MM.1S (cell line): ENCODE results near the gene RAPGEF4.

Experiments
- DNase-seq: peaks from one replicate; pipeline ENCODE4 v3.0.0-alpha.2; 2015
- H2AFZ ChIP-seq: fragments of 300-600 bp; sonication (generic); 2 replicates; pipeline ENCODE4 v1.6.0; 2016; ENCODE audit warnings: antibody characterized with exemption, low read length
- H3F3A ChIP-seq: fragments of 300-600 bp; sonication (generic); 2 replicates; pipeline ENCODE4 v1.6.1; 2016; ENCODE audit warnings: mild to moderate bottlenecking, antibody characterized with exemption, low read length, moderate library complexity, mixed read lengths; ENCODE audit not compliant: insufficient read depth
- H3K27ac ChIP-seq: fragments of 300-600 bp; sonication (generic); 2 replicates; pipeline ENCODE4 v1.5.1; 2016; ENCODE audit warnings: mild to moderate bottlenecking, low read length
- H3K27me3 ChIP-seq: fragments of 300-600 bp; sonication (generic); replicated peaks from 2 replicates; pipeline ENCODE4 v1.6.0; 2016; ENCODE audit warnings: low read length; ENCODE audit not compliant: insufficient read depth
- H3K36me3 ChIP-seq: fragments of 300-600 bp; sonication (generic); replicated peaks from 2 replicates; pipeline ENCODE4 v1.6.1; 2016; ENCODE audit warnings: mild to moderate bottlenecking, low read length, mixed read lengths; ENCODE audit not compliant: insufficient read depth
- H3K4me1 ChIP-seq: fragments of 300-600 bp; sonication (generic); 2 replicates; pipeline ENCODE4 v1.6.1; 2016; ENCODE audit warnings: low read length, mixed read lengths
- H3K4me2 ChIP-seq: fragments of 300-600 bp; sonication (generic); 2 replicates; pipeline ENCODE4 v1.6.0; 2016; ENCODE audit warnings: low read depth, low read length
- H3K4me3 ChIP-seq: fragments of 300-600 bp; sonication (generic); 2 replicates; pipeline ENCODE4 v1.5.1; 2016; ENCODE audit warnings: low read length, mixed read lengths
- H3K79me2 ChIP-seq: fragments of 300-600 bp; sonication (generic); 2 replicates; pipeline ENCODE4 v1.6.1; 2016; ENCODE audit warnings: mixed run types, low read length, mixed read lengths
- H3K9ac ChIP-seq: fragments of 300-600 bp; sonication (generic); 2 replicates; pipeline ENCODE4 v1.6.1; 2016; ENCODE audit warnings: low read length, mixed read lengths
- H3K9me2 ChIP-seq: fragments of 300-600 bp; sonication (generic); replicated peaks from 2 replicates; pipeline ENCODE4 v1.6.1; 2016; ENCODE audit warnings: mild to moderate bottlenecking, low read length, mixed read lengths; ENCODE audit not compliant: insufficient read depth
- H3K9me3 ChIP-seq: fragments of 300-600 bp; sonication (generic); replicated peaks from 2 replicates; pipeline ENCODE4 v1.6.1; 2016; ENCODE audit warnings: mild to moderate bottlenecking, low read length, mixed read lengths; ENCODE audit not compliant: insufficient read depth
- H4K20me1 ChIP-seq: fragments of 300-600 bp; sonication (generic); 2 replicates; pipeline ENCODE4 v1.6.1; 2016; ENCODE audit warnings: mild to moderate bottlenecking, low read length, moderate library complexity, mixed read lengths; ENCODE audit not compliant: insufficient read depth
- CTCF ChIP-seq: fragments of 300-600 bp; sonication (generic); IDR thresholded peaks from 2 replicates; pipeline ENCODE4 v1.5.1; 2016; ENCODE audit warnings: antibody characterized with exemption, low read length, mixed read lengths
- EZH2 ChIP-seq: fragments of 300-600 bp; sonication (generic); optimal IDR thresholded peaks from 2 replicates; pipeline ENCODE3; 2017; ENCODE audit warnings: low read depth, mild to moderate bottlenecking, antibody characterized with exemption, low read length, mixed read lengths
- EZH2phosphoT487 ChIP-seq: fragments of 300-600 bp; sonication (generic); IDR thresholded peaks from 2 replicates; pipeline ENCODE4 v1.6.1; 2018; ENCODE audit warnings: antibody characterized with exemption, low read length

Gene RAPGEF4

GRCh38 chr2:173044686-173045085 is 309.0 kb downstream of the RAPGEF4 start:
- Histone ChIP-seq H3K36me3 (no peaks in the 10 kb centered on the region), H3K9me2 (no peaks in the 10 kb centered on the region), H3K27me3 (no peaks in the 10 kb centered on the region), H4K20me1 (no peaks in the 10 kb centered on the region), H3K27ac (no peak overlapping the region), H3K4me1 (no peaks in the 10 kb centered on the region), H2AFZ (no peak overlapping the region), H3K4me3 (no peak overlapping the region), H3K9ac (no peak overlapping the region), H3F3A (no peaks in the 10 kb centered on the region), H3K9me3 (no peaks in the 10 kb centered on the region), H3K79me2 (no peaks in the 10 kb centered on the region), H3K4me2 (no peak overlapping the region)
- no peak for DNase-seq
- TF ChIP-seq CTCF = no peak
- TF ChIP-seq EZH2phosphoT487 = no peak
- no peak for TF ChIP-seq EZH2

GRCh38 chr2:173045181-173045580 is 309.5 kb downstream of the RAPGEF4 start:
- H4K20me1 ChIP-seq = no peaks in the 10 kb centered on the region
- H3F3A ChIP-seq = no peaks in the 10 kb centered on the region
- no peaks in the 10 kb centered on the region for H3K27me3 ChIP-seq
- no peaks in the 10 kb centered on the region for H3K9me2 ChIP-seq
- no peak overlapping the region for H3K4me3 ChIP-seq
- no peak overlapping the region for H2AFZ ChIP-seq
- no peaks in the 10 kb centered on the region for H3K79me2 ChIP-seq
- H3K36me3 ChIP-seq = no peaks in the 10 kb centered on the region
- H3K9me3 ChIP-seq = no peaks in the 10 kb centered on the region
- no peak overlapping the region for H3K4me2 ChIP-seq
- TF ChIP-seq EZH2 = no peak
- no peak for TF ChIP-seq EZH2phosphoT487
- no peak for TF ChIP-seq CTCF
- no peak for DNase-seq
- no peaks in the 10 kb centered on the region for H3K4me1 ChIP-seq
- no peak overlapping the region for H3K9ac ChIP-seq
- H3K27ac ChIP-seq = no peak overlapping the region

GRCh38 chr2:173048522-173048896 is 312.9 kb downstream of the RAPGEF4 start:
- Histone ChIP-seq H3K9me3 (no peaks in the 10 kb centered on the region), H4K20me1 (no peaks in the 10 kb centered on the region), H3K9me2 (no peaks in the 10 kb centered on the region), H3K4me3 (no peak overlapping the region), H3K36me3 (no peaks in the 10 kb centered on the region), H3F3A (no peaks in the 10 kb centered on the region), H3K4me2 (no peak overlapping the region), H3K27me3 (no peaks in the 10 kb centered on the region), H2AFZ (no peak overlapping the region), H3K9ac (no peak overlapping the region), H3K79me2 (no peaks in the 10 kb centered on the region), H3K27ac (no peak overlapping the region), H3K4me1 (no peaks in the 10 kb centered on the region)
- DNase-seq = no peak
- no peak for TF ChIP-seq CTCF
- no peak for TF ChIP-seq EZH2phosphoT487
- TF ChIP-seq EZH2 = no peak
